Thyroid gland (tissue), 4 donors: Measurements from ENCODE around the gene SF3B2. TPM values are rescaled to one million over a fixed set of nuclear protein-coding genes. Genes with fewer than 3 reads are reported as not detected.

Experiments
- DNase-seq, 2 donors: peaks; one replicate each; pipeline ENCODE4 v3.0.0-alpha.2; 2019
- H3K27ac ChIP-seq, 3 donors: fragments of 200-600 bp; sonication (generic); 1 replicate in 2 of 3; 2 replicates in 1 of 3; pipeline ENCODE4 v1.5.1; 2016 to 2019; ENCODE audit warnings: mild to moderate bottlenecking in 1 of 3, moderate library complexity in 1 of 3
- H3K27me3 ChIP-seq: fragments of 200-600 bp; sonication (generic); one replicate; pipeline ENCODE4 v1.5.1; 2019
- H3K36me3 ChIP-seq, 2 donors: fragments of 200-600 bp; sonication (generic); one replicate each; pipeline ENCODE4 v1.5.1; 2016 to 2019
- H3K4me1 ChIP-seq, 2 donors: fragments of 200-600 bp; sonication (generic); one replicate each; pipeline ENCODE4 v1.5.1; 2017 to 2019
- H3K4me3 ChIP-seq, 3 donors: fragments of 200-600 bp; sonication (generic); replicated peaks in 1 of 3; 1 replicate in 2 of 3; 2 replicates in 1 of 3; pipeline ENCODE4 v1.5.1; 2016; ENCODE audit warnings: mild to moderate bottlenecking in 1 of 3
- H3K9me3 ChIP-seq: fragments of 200-600 bp; sonication (generic); one replicate; pipeline ENCODE4 v1.5.1; 2017
- CTCF ChIP-seq, 6 experiments: fragments of 200-600 bp in 3 of 6; fragments of 450-650 bp in 3 of 6; sonication (generic) in 3 of 6; IDR thresholded peaks; one replicate each; pipeline ENCODE4 v1.5.1; 2016 to 2019; ENCODE audit warnings: antibody characterized with exemption in 6 of 6, mild to moderate bottlenecking in 2 of 6, inconsistent platforms in 1 of 6, moderate library complexity in 1 of 6
- POLR2A ChIP-seq, 2 donors: fragments of 450-650 bp; IDR thresholded peaks; one replicate each; pipeline ENCODE4 v1.6.1; 2017; ENCODE audit warnings: antibody characterized with exemption in 2 of 2, mild to moderate bottlenecking in 2 of 2, moderate library complexity in 1 of 2
- WGBS, 2 donors: methylation state at CpG; one replicate each; pipeline ENCODE4 v1.1.5; 2017; 5-methylcytosine and 5-hydroxymethylcytosine counted together
- intact Hi-C: fragments of 100-400 bp; cut with DNase I; formaldehyde crosslinking; loops from one replicate; pipeline ENCODE4 v1.15.1; 2023
- total RNA-seq, 4 donors: library from RNA; depleted of rRNA; stranded (reverse); fragments of >200 nt; gene quantifications; one replicate each; pipeline ENCODE4 v1.2.3, GENCODE V29; 2016

The SF3B2 gene
- total RNA-seq, 4 donors from 2014 or later, result 149 to 231 (median 158) TPM

DNA sequence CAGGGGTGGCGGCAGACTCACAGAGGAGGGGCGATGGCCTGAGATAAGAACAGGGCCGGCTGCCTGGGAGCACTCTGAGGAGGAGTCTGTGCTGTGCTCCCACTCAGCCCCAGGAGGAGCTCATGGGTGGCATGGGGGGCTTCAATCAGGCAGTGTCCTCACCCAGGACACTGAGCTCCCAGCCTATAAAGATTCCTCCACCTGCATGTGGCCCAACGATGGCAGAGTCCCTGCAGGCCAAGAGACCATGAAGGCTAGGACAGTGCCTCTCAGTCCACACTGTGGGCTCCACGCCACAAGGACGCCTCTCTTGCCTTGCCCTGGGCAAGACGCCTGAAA is 38.4 kb upstream of the SF3B2 start:
- WGBS, 2 donors, result 89 to 90% methylated on average over 3 to 7 of the region's 7 CpGs
- intact Hi-C loops, result no loop called here

GRCh38 chr11:66014804-66015453 is 37.2 kb upstream of the SF3B2 start:
- no peak for DNase-seq
- Histone ChIP-seq H3K4me3 (no peak overlapping the region), H3K27ac (no peak overlapping the region), H3K9me3 (no peaks in the 10 kb centered on the region), H3K4me1 (peaks cover 12 to 28% of the 10 kb centered on the region in 2 donors), H3K36me3 (no peaks in the 10 kb centered on the region), H3K27me3 (no peaks in the 10 kb centered on the region)
- TF ChIP-seq CTCF (IDR thresholded peaks at IDR 0.05) (no peak), POLR2A (IDR thresholded peaks at IDR 0.05) (no peak)
- intact Hi-C loops, result no loop called here
- WGBS, 2 donors, result 93 to 98% methylated on average over 4 of the region's 6 CpGs

More for the DNA sequence above, 38.4 kb upstream of the SF3B2 start:
- H3K27me3 ChIP-seq, result no peaks in the 10 kb centered on the region
- no peak for TF ChIP-seq POLR2A (IDR thresholded peaks at IDR 0.05)
- TF ChIP-seq CTCF (IDR thresholded peaks at IDR 0.05), result no peak
- peak overlapping the region in 1 of 3 donors; percentile 23 for H3K27ac ChIP-seq
- DNase-seq, result no peak
- no peaks in the 10 kb centered on the region for H3K36me3 ChIP-seq
- H3K4me3 ChIP-seq, result no peak overlapping the region
- peaks cover 12 to 32% of the 10 kb centered on the region in 2 donors for H3K4me1 ChIP-seq
- H3K9me3 ChIP-seq, result no peaks in the 10 kb centered on the region

DNA sequence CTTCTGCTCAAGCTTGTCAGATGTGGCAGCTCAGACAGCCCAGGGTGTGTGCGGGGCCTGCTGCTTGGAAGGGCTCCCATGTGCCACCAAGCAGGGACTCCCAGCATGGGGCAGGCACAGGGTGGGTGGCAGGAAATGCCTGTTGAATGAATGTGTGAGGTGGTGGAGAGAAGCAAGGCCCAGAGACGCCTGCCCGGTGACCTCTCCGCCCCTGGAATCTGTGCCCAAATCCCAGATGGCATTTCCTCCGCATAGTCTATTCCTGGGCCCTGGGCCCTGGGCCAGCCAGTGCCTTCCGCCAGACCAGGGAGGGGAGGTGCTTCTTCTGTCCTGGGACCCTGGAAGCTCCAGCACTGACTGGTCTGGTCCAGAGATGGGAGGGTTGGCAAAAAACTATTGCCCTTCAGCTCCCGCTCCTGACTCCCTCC is 36.7 kb upstream of the SF3B2 start:
- DNase-seq, result no peak
- TF ChIP-seq CTCF (IDR thresholded peaks at IDR 0.05) (no peak), POLR2A (IDR thresholded peaks at IDR 0.05) (no peak)
- intact Hi-C loops, result no loop called here
- no peak overlapping the region for H3K27ac ChIP-seq
- H3K9me3 ChIP-seq, result no peaks in the 10 kb centered on the region
- H3K36me3 ChIP-seq, result no peaks in the 10 kb centered on the region
- H3K4me3 ChIP-seq, result no peak overlapping the region
- H3K27me3 ChIP-seq, result no peaks in the 10 kb centered on the region
- WGBS, 2 donors, result 83 to 93% methylated on average over 3 to 5 of the region's 7 CpGs
- H3K4me1 ChIP-seq, result peaks cover 12 to 28% of the 10 kb centered on the region in 2 donors

DNA sequence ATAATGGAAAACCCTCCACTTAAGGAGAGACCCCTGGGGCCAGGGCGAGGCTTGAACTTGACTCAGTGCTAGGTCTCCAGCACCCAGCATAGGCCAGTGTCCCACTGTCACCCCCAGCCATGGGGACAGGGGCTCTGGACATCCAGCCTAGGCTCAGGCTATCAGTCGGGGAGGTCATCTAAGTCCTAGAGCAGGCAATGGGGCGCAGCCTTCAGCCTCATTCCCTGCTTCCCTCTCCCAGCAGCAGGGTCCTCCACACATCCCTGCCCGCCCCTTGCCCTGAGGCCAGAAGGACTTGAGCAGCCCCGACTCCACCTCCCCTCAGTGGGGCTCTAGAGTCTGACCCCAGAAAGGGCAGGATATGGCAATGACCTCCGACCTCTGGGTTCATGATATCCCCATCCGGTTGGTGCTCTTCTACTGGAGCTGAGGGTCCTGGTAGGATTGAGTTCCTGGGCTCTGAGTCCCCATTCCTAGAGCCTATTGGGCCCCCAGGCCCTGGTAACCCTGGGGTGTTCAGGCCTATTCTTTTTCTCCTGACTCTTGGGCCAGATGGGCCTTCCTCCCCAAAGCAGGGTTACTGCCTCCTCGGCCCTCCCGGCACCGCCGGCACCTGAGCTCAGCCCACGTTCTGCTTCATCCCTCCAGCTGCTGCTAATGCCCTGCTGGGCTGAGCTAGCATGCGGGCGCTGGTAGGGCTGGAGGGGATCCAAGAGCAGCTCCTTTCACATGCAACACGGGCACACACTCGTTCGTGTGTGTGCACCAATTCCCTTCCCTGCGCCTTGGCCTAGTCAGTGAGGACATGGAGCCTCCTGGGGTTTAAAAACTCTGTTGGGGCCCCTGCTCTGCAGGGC is 36.0 kb upstream of the SF3B2 start:
- no peak overlapping the region for H3K27ac ChIP-seq
- no peaks in the 10 kb centered on the region for H3K27me3 ChIP-seq
- H3K4me3 ChIP-seq, result no peak overlapping the region
- peak in 1 of 2 donors; percentile 17 for DNase-seq
- 85 to 91% methylated on average over 12 to 16 of the region's 18 CpGs for WGBS, 2 donors
- H3K36me3 ChIP-seq, result no peaks in the 10 kb centered on the region
- H3K4me1 ChIP-seq, result peaks cover 12 to 23% of the 10 kb centered on the region in 2 donors
- H3K9me3 ChIP-seq, result no peaks in the 10 kb centered on the region
- intact Hi-C loops, result no loop called here
- TF ChIP-seq POLR2A (IDR thresholded peaks at IDR 0.05) (no peak), CTCF (IDR thresholded peaks at IDR 0.05) (no peak)

- Histone ChIP-seq H3K27me3 (no peaks in the 10 kb centered on the region), H3K4me3 (no peak overlapping the region), H3K27ac (no peak overlapping the region), H3K36me3 (no peaks in the 10 kb centered on the region), H3K4me1 (peaks cover 8 to 19% of the 10 kb centered on the region in 2 donors), H3K9me3 (no peaks in the 10 kb centered on the region)
- TF ChIP-seq POLR2A (IDR thresholded peaks at IDR 0.05), result no peak
- no peak for TF ChIP-seq CTCF (IDR thresholded peaks at IDR 0.05)
- intact Hi-C loops, result no loop called here
- no peak for DNase-seq
- 88 to 90% methylated on average over 10 of the region's 10 CpGs for WGBS, 2 donors
Observed at GRCh38 chr11:66016793-66017177, 35.4 kb upstream of the SF3B2 start.
